Measurements from ENCODE around the gene ZNF605. TPM values are rescaled to one million over a fixed set of nuclear protein-coding genes. Genes with fewer than 3 reads are reported as not detected.

ZNF605 gene
- total and polyA plus RNA-seq, 9 of the 15 experiments (the other 6 are each of a cell fraction or from before 2014, with no cell fraction given): 0.45 to 1.1 (median 0.68) TPM

GRCh38 chr12:132948146-132949066 is 7.7 kb downstream of the ZNF605 start:
- Histone ChIP-seq H3K4me1 (replicated peaks in 1 of 2; ENCODE audit: control insufficient read depth in 2 of 2, insufficient read depth in 2 of 2, low read length in 2 of 2) (no peaks in the 10 kb centered on the region), H3K9me3 (replicated peaks; ENCODE audit: control insufficient read depth, insufficient read depth, low read depth, low read length) (peaks cover 23% of the 10 kb centered on the region), H3K79me2 (ENCODE audit: control insufficient read depth, insufficient read depth, low read length) (no peaks in the 10 kb centered on the region), H3K9ac (ENCODE audit: insufficient read depth in 1 of 2, low read depth in 2 of 2, low read length in 2 of 2) (no peak overlapping the region), H3K36me3 (ENCODE audit: control insufficient read depth, insufficient read depth, low read length) (no peaks in the 10 kb centered on the region; the same call in 2 of the 3 replicates), H3K27ac (ENCODE audit: extremely low read depth, low read depth, low read length) (no peak overlapping the region), H3K4me3 (no peak overlapping the region), H3K27me3 (ENCODE audit: control insufficient read depth in 2 of 2, insufficient read depth in 2 of 2, low read length in 2 of 2) (no peaks in the 10 kb centered on the region; a peak in 1 of 5 replicates), H2AFZ (ENCODE audit: low read depth, low read length) (no peak overlapping the region), H4K20me1 (replicated peaks; ENCODE audit: control insufficient read depth, insufficient read depth, low read length) (no peaks in the 10 kb centered on the region), H3K4me2 (ENCODE audit: insufficient read depth, low read length) (no peak overlapping the region), H3K9me1 (ENCODE audit: control insufficient read depth, insufficient read depth, low read length) (no peaks in the 10 kb centered on the region)
- 1% methylated on average over 29 of the region's 29 CpGs for WGBS (ENCODE audit: insufficient coverage, low coverage, missing lambda C conversion rate)
- CTCF ChIA-PET (ENCODE audit: low intra/inter-chr PET ratio): no interaction called here
- DNase-seq (ENCODE audit: extremely low read depth in 1 of 4, low spot score in 3 of 4) (no peak), ATAC-seq (no peak), FAIRE-seq (no peak)
- no peak for TF ChIP-seq HNRNPUL1 (IDR thresholded peaks at IDR 0.05; ENCODE audit: low read length)
- intact Hi-C loops (cut with micrococcal nuclease) (no loop called here), in situ Hi-C loops (cut with MboI) (no loop called here)
- BruUV-seq (replicated peaks): no TSS peak
- POLR2A ChIA-PET: interaction anchor here (0.7 kb wide), 1 partner anchor 33 kb away, joined by 3 read pairs; no protein-coding TSS in a partner anchor

DNA sequence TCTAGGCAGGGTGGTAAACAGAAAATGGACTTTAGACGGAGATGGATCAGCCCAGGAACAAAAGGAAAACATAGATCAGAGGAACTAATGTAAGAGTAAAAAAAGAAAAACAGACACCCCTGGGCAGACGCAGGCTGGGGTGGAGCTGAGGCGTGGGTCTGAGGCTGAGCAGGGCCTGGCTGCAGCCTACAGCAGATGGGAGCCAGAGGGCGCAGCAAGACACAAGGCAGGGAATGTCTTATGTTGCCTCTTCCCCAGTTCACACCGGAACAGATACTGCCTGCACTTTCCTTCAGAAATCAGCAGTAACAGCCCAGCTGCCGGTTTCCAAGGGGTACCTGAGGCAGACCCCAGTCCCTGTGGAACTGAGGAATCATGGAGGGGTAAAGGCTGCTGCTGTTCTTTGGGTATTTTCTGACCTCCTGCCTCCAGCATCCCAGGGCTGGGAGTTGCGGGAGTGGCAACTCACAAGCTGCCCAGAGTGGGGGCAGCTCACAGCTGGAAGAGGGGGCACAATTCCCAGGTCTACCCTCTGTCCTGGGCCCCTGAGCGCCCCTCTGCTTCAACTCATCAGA is 9.8 kb downstream of the ZNF605 start:
- Histone ChIP-seq H3K27ac (ENCODE audit: extremely low read depth, low read depth, low read length) (no peak overlapping the region), H3K9me3 (replicated peaks; ENCODE audit: control insufficient read depth, insufficient read depth, low read depth, low read length) (peaks cover 18% of the 10 kb centered on the region), H3K4me2 (ENCODE audit: insufficient read depth, low read length) (no peak overlapping the region), H2AFZ (ENCODE audit: low read depth, low read length) (no peak overlapping the region), H3K36me3 (ENCODE audit: control insufficient read depth, insufficient read depth, low read length) (no peaks in the 10 kb centered on the region; the same call in 2 of the 3 replicates), H3K79me2 (ENCODE audit: control insufficient read depth, insufficient read depth, low read length) (no peaks in the 10 kb centered on the region), H3K9me1 (ENCODE audit: control insufficient read depth, insufficient read depth, low read length) (no peaks in the 10 kb centered on the region), H3K4me1 (replicated peaks in 1 of 2; ENCODE audit: control insufficient read depth in 2 of 2, insufficient read depth in 2 of 2, low read length in 2 of 2) (no peaks in the 10 kb centered on the region), H3K9ac (ENCODE audit: insufficient read depth in 1 of 2, low read depth in 2 of 2, low read length in 2 of 2) (no peak overlapping the region), H4K20me1 (replicated peaks; ENCODE audit: control insufficient read depth, insufficient read depth, low read length) (no peaks in the 10 kb centered on the region), H3K4me3 (no peak overlapping the region), H3K27me3 (ENCODE audit: control insufficient read depth in 2 of 2, insufficient read depth in 2 of 2, low read length in 2 of 2) (peaks cover 0 to 10% of the 10 kb centered on the region in 2 experiments; a peak in 3 of 5 replicates)
- FAIRE-seq (no peak), ATAC-seq (no peak), DNase-seq (ENCODE audit: extremely low read depth in 1 of 4, low spot score in 3 of 4) (no peak)
- in situ Hi-C loops (cut with MboI): no loop called here
- no TSS peak for BruUV-seq (replicated peaks)
- CTCF ChIA-PET (ENCODE audit: low intra/inter-chr PET ratio): no interaction called here
- POLR2A ChIA-PET: no interaction called here
- intact Hi-C loops (cut with micrococcal nuclease): no loop called here
- TF ChIP-seq ARID1B (IDR thresholded peaks at IDR 0.05): no peak
- TF ChIP-seq GABPB1 (CRISPR knock-in tag; IDR thresholded peaks at IDR 0.05): no peak
- no peak for TF ChIP-seq HMG20B (CRISPR knock-in tag; IDR thresholded peaks at IDR 0.05)
- 2% methylated on average over 8 of the region's 8 CpGs for WGBS (ENCODE audit: insufficient coverage, low coverage, missing lambda C conversion rate)
